Endodermal cell (in vitro differentiated cells): ENCODE data around the gene PHETA2. TPM values are rescaled to one million over a fixed set of nuclear protein-coding genes. Genes with fewer than 3 reads are reported as not detected.

Source experiments
- DNase-seq: peaks from one replicate; pipeline ENCODE4 v3.0.0-alpha.2; 2017
- H3K27ac ChIP-seq: 2 replicates; pipeline ENCODE4 v1.5.1; 2013; ENCODE audit warnings: mild to moderate bottlenecking, low read depth, low read length, moderate library complexity
- H3K27me3 ChIP-seq: 2 replicates; pipeline ENCODE4 v1.6.1; 2013; ENCODE audit warnings: mild to moderate bottlenecking, low read length, moderate library complexity; ENCODE audit not compliant: insufficient read depth, control insufficient read depth, poor library complexity, severe bottlenecking
- H3K36me3 ChIP-seq: 2 replicates; pipeline ENCODE4 v1.7.0; 2013; ENCODE audit warnings: mild to moderate bottlenecking, low read length, moderate library complexity; ENCODE audit not compliant: control insufficient read depth, insufficient read depth
- H3K4me1 ChIP-seq: one replicate; pipeline ENCODE4 v1.7.0; 2013; ENCODE audit warnings: low read length; ENCODE audit not compliant: control insufficient read depth, insufficient read depth
- H3K4me3 ChIP-seq: 2 replicates; pipeline ENCODE4 v1.5.1; 2013; ENCODE audit warnings: mild to moderate bottlenecking, low read length, moderate library complexity
- H3K9ac ChIP-seq: 2 replicates; pipeline ENCODE4 v1.6.1; 2013; ENCODE audit warnings: mild to moderate bottlenecking, low read length, moderate library complexity; ENCODE audit not compliant: poor library complexity, severe bottlenecking; ENCODE audit errors: extremely low read depth
- H3K9me3 ChIP-seq: 2 replicates; pipeline ENCODE4 v1.6.1; 2013; ENCODE audit warnings: mild to moderate bottlenecking, low read length, moderate library complexity; ENCODE audit not compliant: control insufficient read depth
- H3K27ac Mint-ChIP-seq: 2 replicates; pipeline ENCODE4 v1.8.0; 2020; ENCODE audit warnings: mixed read lengths
- H3K27me3 Mint-ChIP-seq: 2 replicates; pipeline ENCODE4 v1.8.0; 2021; ENCODE audit warnings: mild to moderate bottlenecking, mixed read lengths; ENCODE audit not compliant: insufficient read depth
- H3K36me3 Mint-ChIP-seq: 2 replicates; pipeline ENCODE4 v1.8.0; 2020; ENCODE audit warnings: low read depth, mixed read lengths
- H3K4me1 Mint-ChIP-seq: 2 replicates; pipeline ENCODE4 v1.8.0; 2020; ENCODE audit warnings: mixed read lengths
- H3K4me3 Mint-ChIP-seq: 2 replicates; pipeline ENCODE4 v1.8.0; 2020; ENCODE audit warnings: mild to moderate bottlenecking, moderate library complexity, mixed read lengths
- H3K9me3 Mint-ChIP-seq: 2 replicates; pipeline ENCODE4 v1.8.0; 2020; ENCODE audit warnings: mild to moderate bottlenecking, mixed read lengths
- WGBS, 2 experiments: methylation state at CpG; one replicate each; pipeline versions ENCODE4 v1.1.5 to v1.1.7; 2013; ENCODE audit warnings: missing lambda C conversion rate in 2 of 2, mixed read lengths in 1 of 2; ENCODE audit not compliant: insufficient coverage in 1 of 2, insufficient read length in 1 of 2; 5-methylcytosine and 5-hydroxymethylcytosine counted together
- total RNA-seq, 2 donors: library from RNA; stranded (reverse); fragmentation: NEBNext Ultra II Directional in 1 of 2; extraction: Animal tissue kit (Norgen Biotek cat#: 25700) in 1 of 2; gene quantifications; 2 replicates in 1 of 2; 3 replicates in 1 of 2; pipeline ENCODE4 v1.2.1, GENCODE V29; 2021
- TF ChIP-seq, protein P1 (sequence below): fragments of 200-600 bp; sonication (generic); conservative IDR thresholded peaks from 2 replicates; pipeline ENCODE4 v1.5.0; 2021; ENCODE audit warnings: antibody characterized with exemption, mild to moderate bottlenecking

Gene PHETA2
- total RNA-seq, 2 donors from 2014 or later, result 8.1 to 9.0 TPM

DNA sequence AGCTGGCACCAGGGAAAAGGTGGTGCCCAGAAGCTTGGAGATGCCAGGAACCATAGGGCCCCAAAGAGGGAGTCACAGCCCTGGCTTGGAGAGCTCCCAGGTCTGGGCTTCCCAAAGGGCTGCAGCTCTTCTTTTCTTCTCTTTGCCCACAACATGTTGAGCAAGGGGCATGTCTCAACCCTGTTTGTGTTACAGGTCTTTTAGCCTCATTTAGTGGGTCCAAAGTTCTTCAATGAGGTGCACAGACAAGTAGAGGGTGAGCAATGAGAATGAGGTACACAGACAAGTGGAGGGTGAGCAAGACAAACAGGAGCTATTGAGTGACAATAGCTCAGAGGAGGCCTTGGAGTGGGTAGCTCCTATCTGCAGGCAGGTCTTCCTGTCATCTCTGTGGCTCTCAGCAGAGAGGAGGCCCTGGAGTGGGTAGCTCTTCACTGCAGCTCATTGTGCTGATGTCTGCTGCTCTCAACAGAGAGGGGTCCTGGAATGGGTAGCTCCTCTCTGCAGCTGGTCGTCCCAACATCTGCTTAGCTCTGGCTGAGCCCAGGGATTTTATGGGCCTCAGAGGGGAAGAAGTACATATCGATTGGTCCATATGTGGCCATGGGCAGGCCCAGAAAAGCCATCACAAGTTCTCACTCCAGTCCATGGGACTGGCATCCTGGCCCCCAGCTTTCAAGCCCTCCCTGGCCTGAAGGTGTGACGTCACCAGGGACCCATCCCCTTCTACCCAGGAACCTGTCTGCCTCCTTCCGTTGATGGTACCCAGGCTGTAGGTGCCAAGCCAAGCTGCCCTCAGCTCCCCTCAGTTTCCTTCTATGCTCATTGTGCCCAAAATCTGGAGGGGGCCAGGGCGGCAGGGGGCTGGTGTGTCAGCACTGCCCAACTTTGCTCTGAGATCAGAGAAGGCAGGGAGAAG lies 40.5 kb upstream of the PHETA2 start:
- Histone ChIP-seq H3K4me1 (no peaks in the 10 kb centered on the region), H3K4me3 (no peak overlapping the region), H3K9ac (no peak overlapping the region), H3K27me3 (peaks cover 6% of the 10 kb centered on the region), H3K27ac (no peak overlapping the region), H3K9me3 (peaks cover 18% of the 10 kb centered on the region), H3K36me3 (no peaks in the 10 kb centered on the region)
- Mint-ChIP-seq H3K27ac (no peak overlapping the region), H3K4me1 (no peaks in the 10 kb centered on the region), H3K4me3 (no peak overlapping the region), H3K27me3 (peaks cover 15% of the 10 kb centered on the region), H3K9me3 (peaks cover 28% of the 10 kb centered on the region), H3K36me3 (peaks cover 3% of the 10 kb centered on the region)
- no peak for DNase-seq
- 85 to 86% methylated on average over 5 of the region's 5 CpGs for WGBS, 2 experiments
- TF ChIP-seq, protein P1, sequence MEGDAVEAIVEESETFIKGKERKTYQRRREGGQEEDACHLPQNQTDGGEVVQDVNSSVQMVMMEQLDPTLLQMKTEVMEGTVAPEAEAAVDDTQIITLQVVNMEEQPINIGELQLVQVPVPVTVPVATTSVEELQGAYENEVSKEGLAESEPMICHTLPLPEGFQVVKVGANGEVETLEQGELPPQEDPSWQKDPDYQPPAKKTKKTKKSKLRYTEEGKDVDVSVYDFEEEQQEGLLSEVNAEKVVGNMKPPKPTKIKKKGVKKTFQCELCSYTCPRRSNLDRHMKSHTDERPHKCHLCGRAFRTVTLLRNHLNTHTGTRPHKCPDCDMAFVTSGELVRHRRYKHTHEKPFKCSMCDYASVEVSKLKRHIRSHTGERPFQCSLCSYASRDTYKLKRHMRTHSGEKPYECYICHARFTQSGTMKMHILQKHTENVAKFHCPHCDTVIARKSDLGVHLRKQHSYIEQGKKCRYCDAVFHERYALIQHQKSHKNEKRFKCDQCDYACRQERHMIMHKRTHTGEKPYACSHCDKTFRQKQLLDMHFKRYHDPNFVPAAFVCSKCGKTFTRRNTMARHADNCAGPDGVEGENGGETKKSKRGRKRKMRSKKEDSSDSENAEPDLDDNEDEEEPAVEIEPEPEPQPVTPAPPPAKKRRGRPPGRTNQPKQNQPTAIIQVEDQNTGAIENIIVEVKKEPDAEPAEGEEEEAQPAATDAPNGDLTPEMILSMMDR, result no peak

DNA sequence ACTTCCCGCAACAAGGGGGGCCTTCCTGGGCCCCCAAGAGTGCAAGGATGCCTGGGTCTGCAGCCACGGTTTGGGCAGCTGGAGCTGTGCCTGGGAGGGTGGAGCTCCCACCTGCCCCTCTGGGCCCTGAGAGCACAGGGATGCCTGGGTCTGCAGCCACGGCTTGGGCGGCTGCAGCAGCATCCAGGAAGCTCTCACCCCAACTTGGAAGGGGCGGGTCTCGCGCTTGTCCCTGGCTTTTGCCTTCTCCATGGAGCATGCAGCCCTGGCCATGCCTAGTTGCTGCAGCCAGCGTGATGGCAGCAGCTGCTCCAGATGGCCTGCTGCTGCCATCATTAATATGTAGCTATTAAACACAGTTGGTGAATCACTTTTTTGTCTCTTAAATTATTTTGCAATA lies 38.8 kb upstream of the PHETA2 start:
- Histone ChIP-seq H3K9me3 (peaks cover 18% of the 10 kb centered on the region), H3K27me3 (no peaks in the 10 kb centered on the region), H3K36me3 (no peaks in the 10 kb centered on the region), H3K9ac (no peak overlapping the region), H3K4me1 (no peaks in the 10 kb centered on the region), H3K27ac (no peak overlapping the region), H3K4me3 (no peak overlapping the region)
- peaks cover 3% of the 10 kb centered on the region for H3K36me3 Mint-ChIP-seq
- DNase-seq, result no peak
- no peaks in the 10 kb centered on the region for H3K4me1 Mint-ChIP-seq
- TF ChIP-seq, protein P1, result no peak
- WGBS, 2 experiments, result 70 to 84% methylated on average over 2 to 8 of the region's 8 CpGs
- no peak overlapping the region for H3K4me3 Mint-ChIP-seq
- peaks cover 28% of the 10 kb centered on the region for H3K9me3 Mint-ChIP-seq
- peaks cover 14% of the 10 kb centered on the region for H3K27me3 Mint-ChIP-seq
- H3K27ac Mint-ChIP-seq, result no peak overlapping the region

DNA sequence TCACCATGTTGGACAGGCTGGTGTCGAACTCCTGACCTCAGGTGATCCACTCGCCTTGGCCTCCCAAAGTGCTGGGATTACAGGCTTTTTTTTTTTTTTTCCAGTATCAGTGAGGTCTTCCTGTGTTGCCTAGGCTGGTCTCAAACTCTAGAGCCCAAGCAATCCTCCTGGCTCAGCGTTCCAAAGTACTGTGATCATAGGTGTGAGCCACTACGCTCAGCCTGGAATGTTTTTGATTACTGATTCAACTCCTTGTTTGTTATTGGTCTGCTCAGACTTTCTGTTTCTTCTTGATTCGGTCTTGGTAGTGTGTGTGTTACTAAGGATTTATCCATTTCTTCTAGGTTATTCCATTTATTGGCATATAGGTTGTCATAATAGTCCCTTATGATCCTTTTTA lies 34.8 kb upstream of the PHETA2 start:
- no peak for DNase-seq
- no peaks in the 10 kb centered on the region for H3K36me3 Mint-ChIP-seq
- no peak overlapping the region for H3K4me3 ChIP-seq
- TF ChIP-seq, protein P1, result no peak
- peaks cover 19% of the 10 kb centered on the region for H3K27me3 Mint-ChIP-seq
- H3K9ac ChIP-seq, result no peak overlapping the region
- no peak overlapping the region for H3K27ac ChIP-seq
- 91 to 100% methylated on average over 2 to 4 of the region's 5 CpGs for WGBS, 2 experiments
- no peak overlapping the region for H3K4me3 Mint-ChIP-seq
- peaks cover 32% of the 10 kb centered on the region for H3K9me3 Mint-ChIP-seq
- H3K4me1 Mint-ChIP-seq, result no peaks in the 10 kb centered on the region
- no peak overlapping the region for H3K27ac Mint-ChIP-seq
- no peaks in the 10 kb centered on the region for H3K36me3 ChIP-seq
- no peaks in the 10 kb centered on the region for H3K4me1 ChIP-seq
- peaks cover 22% of the 10 kb centered on the region for H3K9me3 ChIP-seq
- H3K27me3 ChIP-seq, result no peaks in the 10 kb centered on the region
